Measurements from ENCODE around the gene MICAL3.

DNA sequence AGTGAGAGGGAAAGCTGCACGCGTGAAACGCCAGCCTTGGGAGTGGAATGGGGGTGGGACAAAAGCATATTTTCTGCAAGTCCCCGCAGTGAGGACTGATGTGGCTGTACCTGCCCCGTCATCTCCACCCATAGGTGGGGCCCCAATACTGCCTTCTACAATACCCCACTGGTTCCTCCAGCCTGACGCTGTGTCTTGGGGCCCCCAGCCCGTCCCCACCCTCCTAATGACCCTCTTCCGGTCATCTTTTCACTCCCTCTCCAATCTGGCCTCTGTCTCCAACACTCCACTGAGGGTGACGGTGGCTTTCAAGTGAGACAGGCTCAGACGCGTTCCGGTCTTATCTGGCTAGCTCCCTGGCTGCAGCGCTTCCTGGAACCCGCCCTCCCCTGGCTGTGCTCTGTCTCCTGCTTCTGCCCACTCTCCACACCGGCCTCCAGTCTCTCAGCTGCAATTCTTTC, 104.2 kb downstream of the MICAL3 start:
- TF ChIP-seq CTCF (IDR thresholded peaks at IDR 0.05; ENCODE audit: low read length) (no peak), EZH2 (IDR thresholded peaks at IDR 0.05; ENCODE audit: borderline replicate concordance, low read length) (no peak)
